HepG2 (cell line): Measurements from ENCODE around the gene ZNF37A. TPM values are rescaled to one million over a fixed set of nuclear protein-coding genes. Genes with fewer than 3 reads are reported as not detected.

Source experiments
- ATAC-seq: fragments of 200-7000 bp; cut with Tn5 transposase; 3 replicates; pipeline ENCODE4 v1.9.1; 2020; ENCODE audit warnings: mild to moderate bottlenecking, moderate library complexity
- BruUV-seq: library from RNA; stranded (reverse); fragments of 400-500 nt; replicated peaks from 2 replicates; lab custom pipeline; 2021; lab: Mats Ljungman, UMichigan
- CTCF ChIA-PET: fragments of 300-600 bp; formaldehyde crosslinking; extraction: SDS; loops from one replicate; lab custom pipeline; 2021; ENCODE audit warnings: low total read pairs, inconsistent platforms, low intra/inter-chr PET ratio; lab: Yijun Ruan, JAX
- POLR2A ChIA-PET: fragments of 350-600 bp; sonication (Branson Sonifier 250); formaldehyde crosslinking; loops from one replicate; lab custom pipeline; 2020; ENCODE audit warnings: antibody characterized with exemption, inconsistent platforms; lab: Yijun Ruan, JAX
- DNase-seq: peaks from one replicate; pipeline ENCODE4 v3.0.0-alpha.2; 2015; ENCODE audit warnings: low spot score
- FAIRE-seq: peaks from 3 replicates; lab custom pipeline; 2011; peaks lifted over from hg19 to GRCh38; lab: Jason Lieb, UNC
- H2AFZ ChIP-seq: one replicate; pipeline ENCODE4 v1.6.1; 2011; ENCODE audit warnings: low read length, inconsistent platforms
- H3K27ac ChIP-seq: fragments of 300-600 bp; 3 replicates; pipeline ENCODE4 v1.8.0; 2011; ENCODE audit warnings: mixed run types, mild to moderate bottlenecking, mixed read lengths, low read length, inconsistent platforms; ENCODE audit not compliant: insufficient read depth; ENCODE audit errors: extremely low read length
- H3K27me3 ChIP-seq, 2 experiments: fragments of 200-600 bp in 1 of 2; 2 replicates in 1 of 2; 3 replicates in 1 of 2; pipeline versions ENCODE4 v1.6.0 to v1.8.0; 2011; ENCODE audit warnings: low read length in 2 of 2, mild to moderate bottlenecking in 2 of 2, moderate library complexity in 2 of 2, inconsistent platforms in 1 of 2; ENCODE audit not compliant: insufficient read depth in 2 of 2, control insufficient read depth in 1 of 2
- H3K36me3 ChIP-seq, 2 experiments: fragments of 200-600 bp in 1 of 2; replicated peaks in 1 of 2; 2 replicates in 1 of 2; 3 replicates in 1 of 2; pipeline versions ENCODE4 v1.5.1 to v1.8.0; 2011; ENCODE audit warnings: low read length in 2 of 2, inconsistent platforms in 1 of 2; ENCODE audit not compliant: insufficient read depth in 2 of 2, control insufficient read depth in 1 of 2
- H3K4me1 ChIP-seq: 2 replicates; pipeline ENCODE4 v1.5.1; 2012; ENCODE audit warnings: low read length, inconsistent platforms; ENCODE audit not compliant: insufficient read depth
- H3K4me2 ChIP-seq: 2 replicates; pipeline ENCODE4 v1.6.0; 2011; ENCODE audit warnings: low read depth, low read length, inconsistent platforms
- H3K4me3 ChIP-seq, 3 experiments: fragments of 200-600 bp in 1 of 3; sonication (generic), shearing (Covaris generic) in 1 of 3; replicated peaks in 1 of 3; 2 replicates each; pipeline ENCODE4 v1.5.1; 2011 to 2016; ENCODE audit warnings: low read length in 3 of 3, inconsistent platforms in 2 of 3, low read depth in 2 of 3, mild to moderate bottlenecking in 2 of 3, control low read depth in 1 of 3, mixed read lengths in 1 of 3; ENCODE audit not compliant: insufficient read depth in 1 of 3
- H3K79me2 ChIP-seq: one replicate; pipeline ENCODE4 v1.6.1; 2011; ENCODE audit warnings: low read length, inconsistent platforms; ENCODE audit not compliant: insufficient read depth
- H3K9ac ChIP-seq: 2 replicates; pipeline ENCODE4 v1.6.0; 2011; ENCODE audit warnings: mild to moderate bottlenecking, low read depth, low read length, inconsistent platforms; ENCODE audit not compliant: insufficient read depth
- H3K9me3 ChIP-seq: 2 replicates; pipeline ENCODE4 v1.5.1; 2012; ENCODE audit warnings: mild to moderate bottlenecking, low read length
- H4K20me1 ChIP-seq: 2 replicates; pipeline ENCODE4 v1.6.0; 2011; ENCODE audit warnings: inconsistent platforms, mild to moderate bottlenecking, low read length, moderate library complexity; ENCODE audit not compliant: insufficient read depth
- CCDC6 ChIP-seq: sonication (generic); formaldehyde crosslinking; IDR thresholded peaks from 2 replicates; pipeline ENCODE4 v1.8.1; 2022; ENCODE audit warnings: mild to moderate bottlenecking, missing genetic modification reagents, moderate library complexity
- HOXA9 ChIP-seq: sonication (generic); formaldehyde crosslinking; IDR thresholded peaks from 2 replicates; pipeline ENCODE4 v1.8.1; 2022; ENCODE audit warnings: missing genetic modification reagents, mild to moderate bottlenecking, moderate library complexity, borderline replicate concordance
- NFATC3 ChIP-seq: sonication (generic); formaldehyde crosslinking; IDR thresholded peaks from 2 replicates; pipeline ENCODE4 v1.5.1; 2020; ENCODE audit warnings: mild to moderate bottlenecking, missing genetic modification reagents
- NFYB ChIP-seq: sonication (generic); formaldehyde crosslinking; IDR thresholded peaks from 2 replicates; pipeline ENCODE4 v1.4.0; 2020; ENCODE audit warnings: missing genetic modification reagents
- NR2C2 ChIP-seq: sonication (generic); formaldehyde crosslinking; IDR thresholded peaks from 2 replicates; pipeline ENCODE4 v1.4.0; 2020; ENCODE audit warnings: missing genetic modification reagents, mild to moderate bottlenecking, moderate library complexity, borderline replicate concordance
- THYN1 ChIP-seq: sonication (generic); formaldehyde crosslinking; IDR thresholded peaks from 2 replicates; pipeline ENCODE4 v1.8.1; 2023; ENCODE audit warnings: low read depth, mild to moderate bottlenecking, moderate library complexity, missing genetic modification reagents, borderline replicate concordance
- ZBTB34 ChIP-seq: sonication (generic); formaldehyde crosslinking; IDR thresholded peaks from 2 replicates; pipeline ENCODE4 v1.8.0; 2022; ENCODE audit warnings: mild to moderate bottlenecking, missing genetic modification reagents
- ZNF17 ChIP-seq: sonication (generic); formaldehyde crosslinking; IDR thresholded peaks from 2 replicates; pipeline ENCODE4 v1.5.0; 2020; ENCODE audit warnings: mild to moderate bottlenecking, missing genetic modification reagents
- ZNF282 ChIP-seq: fragments of 450-650 bp; IDR thresholded peaks from 2 replicates; pipeline ENCODE4 v1.6.1; 2018; ENCODE audit not compliant: partially characterized antibody
- ZNF343 ChIP-seq: sonication (generic); formaldehyde crosslinking; IDR thresholded peaks from 2 replicates; pipeline ENCODE4 v1.4.0; 2020; ENCODE audit warnings: mild to moderate bottlenecking, missing genetic modification reagents
- WGBS: methylation state at CpG from one replicate; pipeline ENCODE4 v1.1.6; 2017; ENCODE audit warnings: low lambda C conversion rate; 5-methylcytosine and 5-hydroxymethylcytosine counted together
- in situ Hi-C: cut with HindIII; loops from 2 replicates; pipeline ENCODE4 v1.10.0; 2017; ENCODE audit warnings: low pct_unique_long_range_greater_than_20kb; ENCODE audit not compliant: extremely low pct_ligation_motif_present
- intact Hi-C: fragments of 100-400 bp; cut with micrococcal nuclease; formaldehyde crosslinking; loops from one replicate; pipeline ENCODE4 v1.10.0; 2022; ENCODE audit not compliant: unreplicated experiment
- polyA plus RNA-seq, 8 experiments: library from polyadenylated mRNA; depleted of rRNA in 3 of 8; stranded (reverse) in 7 of 8; unstranded in 1 of 8; fragments of >200 nt; fragmentation: Illumina TruSeq in 4 of 8; extraction: Trizol in 4 of 8; gene quantifications; 2 replicates each; pipeline versions ENCODE4 v1.2.1 to v1.2.3, GENCODE V29; 2011 to 2016; ENCODE audit warnings: low read depth in 4 of 8, missing spikeins in 1 of 8, mixed read lengths in 1 of 8; ENCODE audit not compliant: insufficient read depth in 1 of 8
- total RNA-seq, 5 experiments: library from RNA; depleted of rRNA; stranded (reverse); fragments of >200 nt; fragmentation: Illumina TruSeq; extraction: Trizol; gene quantifications; 2 replicates each; pipeline ENCODE4 v1.2.3, GENCODE V29; 2016; ENCODE audit warnings: low read depth in 1 of 5
- TF ChIP-seq, protein P1 (sequence below): sonication (generic); formaldehyde crosslinking; IDR thresholded peaks from 2 replicates; pipeline ENCODE4 v1.9.0; 2021; ENCODE audit warnings: missing genetic modification reagents, mild to moderate bottlenecking, borderline replicate concordance
- TF ChIP-seq, protein P2 (sequence below): sonication (generic); formaldehyde crosslinking; IDR thresholded peaks from 2 replicates; pipeline ENCODE4 v1.5.1; 2020; ENCODE audit warnings: mild to moderate bottlenecking, missing genetic modification reagents, moderate library complexity
- TF ChIP-seq, protein P3 (sequence below): sonication (generic); formaldehyde crosslinking; IDR thresholded peaks from 2 replicates; pipeline ENCODE4 v1.8.1; 2023; ENCODE audit warnings: mild to moderate bottlenecking, missing genetic modification reagents
- TF ChIP-seq, protein P4 (sequence below): sonication (generic); formaldehyde crosslinking; IDR thresholded peaks from 2 replicates; pipeline ENCODE4 v1.4.0; 2020; ENCODE audit warnings: low read depth, mild to moderate bottlenecking, missing genetic modification reagents

Gene ZNF37A
- total and polyA plus RNA-seq, 2 of the 13 experiments (the other 11 are each of a cell fraction or from before 2014, with no cell fraction given) = 8.0 to 12.6 TPM

DNA sequence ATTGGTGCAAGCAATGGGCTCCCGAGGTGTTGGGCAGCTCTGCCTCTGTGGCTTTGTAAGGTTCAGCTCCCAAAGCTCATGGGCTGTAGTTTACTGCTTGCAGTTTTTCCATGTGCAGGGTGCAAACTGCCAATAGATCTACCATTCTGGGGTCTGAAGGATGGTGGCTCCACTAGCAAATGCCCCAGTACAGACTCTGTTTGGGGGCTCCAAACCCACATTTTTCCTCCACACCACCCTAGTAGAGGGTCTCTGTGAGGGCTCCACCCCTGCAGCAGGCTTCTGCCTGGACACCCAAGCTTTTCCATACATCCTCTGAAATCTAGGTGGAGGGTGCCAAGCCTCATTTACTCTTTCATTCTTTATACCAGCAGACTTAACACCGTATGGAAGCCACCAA, 17.4 kb upstream of the ZNF37A start:
- no peak for ATAC-seq
- no peak overlapping the region for H3K27ac ChIP-seq
- H4K20me1 ChIP-seq = no peaks in the 10 kb centered on the region
- FAIRE-seq = no peak
- TF ChIP-seq ZNF282 (no peak), NR2C2 (CRISPR knock-in tag) (no peak), ZNF343 (no peak), THYN1 (CRISPR knock-in tag) (no peak), NFATC3 (no peak), NFYB (CRISPR knock-in tag) (no peak), HOXA9 (CRISPR knock-in tag) (no peak), ZNF17 (CRISPR knock-in tag) (no peak), CCDC6 (CRISPR knock-in tag) (no peak), ZBTB34 (no peak)
- TF ChIP-seq, protein P1, sequence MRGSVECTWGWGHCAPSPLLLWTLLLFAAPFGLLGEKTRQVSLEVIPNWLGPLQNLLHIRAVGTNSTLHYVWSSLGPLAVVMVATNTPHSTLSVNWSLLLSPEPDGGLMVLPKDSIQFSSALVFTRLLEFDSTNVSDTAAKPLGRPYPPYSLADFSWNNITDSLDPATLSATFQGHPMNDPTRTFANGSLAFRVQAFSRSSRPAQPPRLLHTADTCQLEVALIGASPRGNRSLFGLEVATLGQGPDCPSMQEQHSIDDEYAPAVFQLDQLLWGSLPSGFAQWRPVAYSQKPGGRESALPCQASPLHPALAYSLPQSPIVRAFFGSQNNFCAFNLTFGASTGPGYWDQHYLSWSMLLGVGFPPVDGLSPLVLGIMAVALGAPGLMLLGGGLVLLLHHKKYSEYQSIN (CRISPR knock-in tag) = no peak
- TF ChIP-seq, protein P2, sequence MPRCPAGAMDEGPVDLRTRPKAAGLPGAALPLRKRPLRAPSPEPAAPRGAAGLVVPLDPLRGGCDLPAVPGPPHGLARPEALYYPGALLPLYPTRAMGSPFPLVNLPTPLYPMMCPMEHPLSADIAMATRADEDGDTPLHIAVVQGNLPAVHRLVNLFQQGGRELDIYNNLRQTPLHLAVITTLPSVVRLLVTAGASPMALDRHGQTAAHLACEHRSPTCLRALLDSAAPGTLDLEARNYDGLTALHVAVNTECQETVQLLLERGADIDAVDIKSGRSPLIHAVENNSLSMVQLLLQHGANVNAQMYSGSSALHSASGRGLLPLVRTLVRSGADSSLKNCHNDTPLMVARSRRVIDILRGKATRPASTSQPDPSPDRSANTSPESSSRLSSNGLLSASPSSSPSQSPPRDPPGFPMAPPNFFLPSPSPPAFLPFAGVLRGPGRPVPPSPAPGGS (CRISPR knock-in tag) = no peak
- TF ChIP-seq, protein P3, sequence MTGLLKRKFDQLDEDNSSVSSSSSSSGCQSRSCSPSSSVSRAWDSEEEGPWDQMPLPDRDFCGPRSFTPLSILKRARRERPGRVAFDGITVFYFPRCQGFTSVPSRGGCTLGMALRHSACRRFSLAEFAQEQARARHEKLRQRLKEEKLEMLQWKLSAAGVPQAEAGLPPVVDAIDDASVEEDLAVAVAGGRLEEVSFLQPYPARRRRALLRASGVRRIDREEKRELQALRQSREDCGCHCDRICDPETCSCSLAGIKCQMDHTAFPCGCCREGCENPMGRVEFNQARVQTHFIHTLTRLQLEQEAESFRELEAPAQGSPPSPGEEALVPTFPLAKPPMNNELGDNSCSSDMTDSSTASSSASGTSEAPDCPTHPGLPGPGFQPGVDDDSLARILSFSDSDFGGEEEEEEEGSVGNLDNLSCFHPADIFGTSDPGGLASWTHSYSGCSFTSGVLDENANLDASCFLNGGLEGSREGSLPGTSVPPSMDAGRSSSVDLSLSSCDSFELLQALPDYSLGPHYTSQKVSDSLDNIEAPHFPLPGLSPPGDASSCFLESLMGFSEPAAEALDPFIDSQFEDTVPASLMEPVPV (CRISPR knock-in tag) = no peak
- TF ChIP-seq, protein P4, sequence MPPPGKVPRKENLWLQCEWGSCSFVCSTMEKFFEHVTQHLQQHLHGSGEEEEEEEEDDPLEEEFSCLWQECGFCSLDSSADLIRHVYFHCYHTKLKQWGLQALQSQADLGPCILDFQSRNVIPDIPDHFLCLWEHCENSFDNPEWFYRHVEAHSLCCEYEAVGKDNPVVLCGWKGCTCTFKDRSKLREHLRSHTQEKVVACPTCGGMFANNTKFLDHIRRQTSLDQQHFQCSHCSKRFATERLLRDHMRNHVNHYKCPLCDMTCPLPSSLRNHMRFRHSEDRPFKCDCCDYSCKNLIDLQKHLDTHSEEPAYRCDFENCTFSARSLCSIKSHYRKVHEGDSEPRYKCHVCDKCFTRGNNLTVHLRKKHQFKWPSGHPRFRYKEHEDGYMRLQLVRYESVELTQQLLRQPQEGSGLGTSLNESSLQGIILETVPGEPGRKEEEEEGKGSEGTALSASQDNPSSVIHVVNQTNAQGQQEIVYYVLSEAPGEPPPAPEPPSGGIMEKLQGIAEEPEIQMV (CRISPR knock-in tag) = no peak
- WGBS = 0% methylated on average over 2 of the region's 2 CpGs
- no peak overlapping the region for H2AFZ ChIP-seq
- no peak overlapping the region for H3K4me2 ChIP-seq
- no peaks in the 10 kb centered on the region for H3K27me3 ChIP-seq
- ChIA-PET POLR2A (no interaction called here), CTCF (no interaction called here)
- H3K9ac ChIP-seq = no peak overlapping the region
- H3K36me3 ChIP-seq = no peaks in the 10 kb centered on the region
- peaks cover 19% of the 10 kb centered on the region for H3K9me3 ChIP-seq
- H3K4me3 ChIP-seq = no peak overlapping the region
- in situ Hi-C loops = no loop called here
- H3K79me2 ChIP-seq = no peaks in the 10 kb centered on the region
- BruUV-seq = no TSS peak
- no peak for DNase-seq
- no peaks in the 10 kb centered on the region for H3K4me1 ChIP-seq
- intact Hi-C loops = no loop called here
